NCI-H1436 treated with DMSO at 0.1 percent for 48 hours (cell line): ENCODE results near the gene PEX13.

Source experiments
- DNase-seq: peaks from one replicate; lab custom pipeline; 2025; lab: John Stamatoyannopoulos, UW

The PEX13 gene

GRCh38 chr2:61074100-61074499 lies 56.6 kb downstream of the PEX13 start:
- no peak for DNase-seq

- DNase-seq, result no peak
These were observed 68.4 kb downstream of the PEX13 start for GRCh38 chr2:61085883-61086282.

GRCh38 chr2:61089797-61090196 lies 72.3 kb downstream of the PEX13 start:
- DNase-seq, result no peak

GRCh38 chr2:61090386-61090921 lies 72.9 kb downstream of the PEX13 start:
- DNase-seq, result no peak

- no peak for DNase-seq
These were observed 74.0 kb downstream of the PEX13 start for GRCh38 chr2:61091485-61091884.

GRCh38 chr2:61096438-61096837 lies 78.9 kb downstream of the PEX13 start:
- DNase-seq, result no peak

- no peak for DNase-seq
These were observed 83.3 kb downstream of the PEX13 start for GRCh38 chr2:61100801-61101200.
